KMS-11 (cell line): ENCODE results near the gene BLOC1S4.
"Not testable (repeated sequence)": the region's sequence is repeated elsewhere in the genome, so short reads cannot be mapped to it uniquely, and the experiment has no call there.

Experiments
- H2AFZ ChIP-seq: fragments of 200-600 bp; sonication (generic); 2 replicates; pipeline ENCODE4 v1.6.1; 2016; ENCODE audit warnings: antibody characterized with exemption, mixed run types, low read depth
- H3K27ac ChIP-seq: fragments of 200-600 bp; sonication (generic); 2 replicates; pipeline ENCODE4 v1.6.1; 2016; ENCODE audit warnings: mild to moderate bottlenecking, mixed run types
- H3K27me3 ChIP-seq: fragments of 200-600 bp; sonication (generic); 2 replicates; pipeline ENCODE4 v1.6.1; 2017; ENCODE audit warnings: mild to moderate bottlenecking, low read depth, mixed run types, moderate library complexity; ENCODE audit not compliant: insufficient read depth
- H3K36me3 ChIP-seq: fragments of 200-600 bp; sonication (generic); 2 replicates; pipeline ENCODE4 v1.6.1; 2017; ENCODE audit warnings: mild to moderate bottlenecking, mixed run types; ENCODE audit not compliant: insufficient read depth
- H3K4me1 ChIP-seq: fragments of 200-600 bp; sonication (generic); 2 replicates; pipeline ENCODE4 v1.6.1; 2016; ENCODE audit warnings: mild to moderate bottlenecking, low read depth, mixed run types; ENCODE audit not compliant: poor library complexity, severe bottlenecking
- H3K4me2 ChIP-seq: fragments of 200-600 bp; sonication (generic); 2 replicates; pipeline ENCODE4 v1.7.0; 2016; ENCODE audit warnings: mild to moderate bottlenecking, mixed run types
- H3K4me3 ChIP-seq: fragments of 200-600 bp; sonication (generic); IDR thresholded peaks from 2 replicates; pipeline ENCODE4 v1.6.1; 2017; ENCODE audit warnings: low read depth, low read length, mixed read lengths; ENCODE audit not compliant: insufficient read depth
- H3K79me2 ChIP-seq: fragments of 200-600 bp; sonication (generic); 2 replicates; pipeline ENCODE4 v1.6.1; 2016; ENCODE audit warnings: low read depth, mixed run types; ENCODE audit not compliant: insufficient read depth
- H3K9ac ChIP-seq: fragments of 200-600 bp; sonication (generic); 2 replicates; pipeline ENCODE4 v1.6.1; 2016; ENCODE audit warnings: mild to moderate bottlenecking, mixed run types
- H4K20me1 ChIP-seq: fragments of 200-600 bp; sonication (generic); 2 replicates; pipeline ENCODE4 v1.6.1; 2016; ENCODE audit warnings: mild to moderate bottlenecking, mixed run types; ENCODE audit not compliant: insufficient read depth
- CTCF ChIP-seq: fragments of 200-600 bp; sonication (generic); conservative IDR thresholded peaks from 2 replicates; pipeline ENCODE4 v1.6.1; 2017; ENCODE audit warnings: low read depth, mild to moderate bottlenecking, antibody characterized with exemption, low read length, moderate library complexity, mixed read lengths

BLOC1S4 gene

GRCh38 chr4:6754481-6755087 lies 38.6 kb downstream of the BLOC1S4 start:
- H3K4me3 ChIP-seq, result no peak overlapping the region
- TF ChIP-seq CTCF, result no peak
- no peaks in the 10 kb centered on the region for H3K79me2 ChIP-seq
- H3K36me3 ChIP-seq, result no peaks in the 10 kb centered on the region
- no peak overlapping the region for H3K9ac ChIP-seq
- H2AFZ ChIP-seq, result no peak overlapping the region
- no peak overlapping the region for H3K4me2 ChIP-seq
- no peak overlapping the region for H3K27ac ChIP-seq
- H3K27me3 ChIP-seq, result no peaks in the 10 kb centered on the region
- H4K20me1 ChIP-seq, result no peaks in the 10 kb centered on the region
- H3K4me1 ChIP-seq, result peaks cover 15% of the 10 kb centered on the region

GRCh38 chr4:6755088-6755753 lies 39.2 kb downstream of the BLOC1S4 start:
- Histone ChIP-seq H3K27me3 (no peaks in the 10 kb centered on the region), H3K9ac (no peak overlapping the region), H3K79me2 (no peaks in the 10 kb centered on the region), H3K4me1 (peaks cover 15% of the 10 kb centered on the region), H3K4me3 (no peak overlapping the region), H3K27ac (no peak overlapping the region), H2AFZ (no peak overlapping the region), H4K20me1 (no peaks in the 10 kb centered on the region), H3K4me2 (no peak overlapping the region), H3K36me3 (no peaks in the 10 kb centered on the region)
- TF ChIP-seq CTCF, result no peak

- not testable (repeated sequence) for H3K79me2 ChIP-seq, H3K9ac ChIP-seq, H4K20me1 ChIP-seq, H3K4me2 ChIP-seq, H3K27ac ChIP-seq, H3K36me3 ChIP-seq, H3K4me3 ChIP-seq, H3K27me3 ChIP-seq, H2AFZ ChIP-seq
- peaks cover 15% of the 10 kb centered on the region for H3K4me1 ChIP-seq
Observed at GRCh38 chr4:6756345-6756744, 40.4 kb downstream of the BLOC1S4 start.

GRCh38 chr4:6758728-6759127 lies 42.8 kb downstream of the BLOC1S4 start:
- Histone ChIP-seq H3K36me3 (no peaks in the 10 kb centered on the region), H3K27ac (no peak overlapping the region), H3K9ac (no peak overlapping the region), H3K4me3 (no peak overlapping the region), H3K4me1 (peaks cover 5% of the 10 kb centered on the region), H3K4me2 (no peak overlapping the region), H2AFZ (no peak overlapping the region), H3K79me2 (no peaks in the 10 kb centered on the region), H4K20me1 (no peaks in the 10 kb centered on the region), H3K27me3 (no peaks in the 10 kb centered on the region)
- no peak for TF ChIP-seq CTCF

- no peak overlapping the region for H3K9ac ChIP-seq
- no peak for TF ChIP-seq CTCF
Observed at GRCh38 chr4:6760865-6761264, 44.9 kb downstream of the BLOC1S4 start.

More at GRCh38 chr4:6760865-6761264, 44.9 kb downstream of the BLOC1S4 start:
- Histone ChIP-seq H3K4me2 (no peak overlapping the region), H4K20me1 (no peaks in the 10 kb centered on the region), H3K4me3 (no peak overlapping the region), H3K4me1 (peaks cover 24% of the 10 kb centered on the region), H3K27ac (no peak overlapping the region), H3K79me2 (no peaks in the 10 kb centered on the region), H3K27me3 (no peaks in the 10 kb centered on the region), H2AFZ (no peak overlapping the region), H3K36me3 (no peaks in the 10 kb centered on the region)
